H1 (cell line): ENCODE data around the gene WDR48. TPM values are rescaled to one million over a fixed set of nuclear protein-coding genes. Genes with fewer than 3 reads are reported as not detected.

Experiments
- CTCF ChIA-PET: fragments of 300-600 bp; sonication (Branson Sonifier 250); formaldehyde crosslinking; loops from one replicate; lab custom pipeline; 2021; ENCODE audit not compliant: partially characterized antibody; lab: Charles Lee
- POLR2A ChIA-PET: fragments of 300-600 bp; sonication (Branson Sonifier 250); formaldehyde crosslinking; loops from one replicate; lab custom pipeline; 2021; ENCODE audit warnings: inconsistent platforms; ENCODE audit not compliant: partially characterized antibody; lab: Charles Lee
- DNase-seq, 2 experiments: peaks; one replicate each; pipeline versions ENCODE4 v3.0.0 to v3.0.0-alpha.2; 2010 to 2022; ENCODE audit warnings: low spot score in 2 of 2, low read depth in 1 of 2, mixed read lengths in 1 of 2
- FAIRE-seq: peaks from 2 replicates; lab custom pipeline; 2011; peaks lifted over from hg19 to GRCh38; lab: Jason Lieb, UNC
- H2AFZ ChIP-seq: 2 replicates; pipeline ENCODE4 v1.8.1; 2012; ENCODE audit warnings: low read length, inconsistent platforms
- H2AK5ac ChIP-seq: 2 replicates; pipeline ENCODE4 v1.6.1; 2013; ENCODE audit warnings: low read depth, low read length
- H2BK120ac ChIP-seq: replicated peaks from 2 replicates; pipeline ENCODE3; 2013; ENCODE audit warnings: low read depth, low read length, inconsistent platforms
- H2BK12ac ChIP-seq: 2 replicates; pipeline ENCODE4 v1.6.1; 2013; ENCODE audit warnings: low read depth, low read length
- H2BK15ac ChIP-seq: 2 replicates; pipeline ENCODE4 v1.6.1; 2013; ENCODE audit warnings: low read length
- H2BK20ac ChIP-seq: 2 replicates; pipeline ENCODE4 v1.6.1; 2013; ENCODE audit warnings: low read length
- H2BK5ac ChIP-seq: 2 replicates; pipeline ENCODE4 v1.6.1; 2013; ENCODE audit warnings: low read depth, low read length
- H3K14ac ChIP-seq: 2 replicates; pipeline ENCODE4 v1.6.1; 2013; ENCODE audit warnings: inconsistent platforms; ENCODE audit not compliant: insufficient read length
- H3K18ac ChIP-seq: 2 replicates; pipeline ENCODE4 v1.6.1; 2013; ENCODE audit warnings: low read length; ENCODE audit errors: extremely low read depth
- H3K23ac ChIP-seq: 2 replicates; pipeline ENCODE4 v1.6.1; 2013; ENCODE audit warnings: inconsistent platforms; ENCODE audit not compliant: insufficient read length
- H3K23me2 ChIP-seq: 2 replicates; pipeline ENCODE4 v1.6.1; 2013; ENCODE audit warnings: low read depth, low read length
- H3K27ac ChIP-seq: 2 replicates; pipeline ENCODE4 v1.6.1; 2011; ENCODE audit warnings: low read depth, low read length, inconsistent platforms
- H3K27me3 ChIP-seq, 4 experiments: replicated peaks in 1 of 4; 1 replicate in 1 of 4; 2 replicates in 3 of 4; pipeline versions ENCODE4 v1.6.1 to v1.8.1; 2011 to 2013; ENCODE audit warnings: low read length in 3 of 4, mild to moderate bottlenecking in 3 of 4, inconsistent platforms in 2 of 4, mixed read lengths in 2 of 4, moderate library complexity in 1 of 4; ENCODE audit not compliant: control insufficient read depth in 3 of 4, insufficient read depth in 3 of 4; ENCODE audit errors: extremely low read depth in 1 of 4
- H3K36me3 ChIP-seq, 4 experiments: 2 replicates each; pipeline versions ENCODE4 v1.6.1 to v1.8.1; 2011 to 2013; ENCODE audit warnings: mild to moderate bottlenecking in 4 of 4, low read length in 3 of 4, moderate library complexity in 2 of 4, control low read depth in 1 of 4, inconsistent platforms in 1 of 4; ENCODE audit not compliant: insufficient read depth in 4 of 4, control insufficient read depth in 2 of 4
- H3K4ac ChIP-seq: replicated peaks from 2 replicates; pipeline ENCODE3; 2013; ENCODE audit warnings: low read length, low read depth, mixed read lengths, inconsistent platforms; ENCODE audit not compliant: insufficient read length
- H3K4me1 ChIP-seq, 4 experiments: replicated peaks in 1 of 4; 1 replicate in 1 of 4; 2 replicates in 3 of 4; pipeline versions ENCODE4 v1.6.1 to v1.8.1; 2011 to 2013; ENCODE audit warnings: low read length in 3 of 4, inconsistent platforms in 2 of 4, mixed read lengths in 1 of 4; ENCODE audit not compliant: insufficient read depth in 4 of 4, control insufficient read depth in 3 of 4
- H3K4me2 ChIP-seq, 2 experiments: 2 replicates each; pipeline versions ENCODE4 v1.6.1 to v1.8.1; 2011 to 2013; ENCODE audit warnings: low read depth in 2 of 2, low read length in 2 of 2, control low read depth in 1 of 2, inconsistent platforms in 1 of 2, mild to moderate bottlenecking in 1 of 2; ENCODE audit not compliant: insufficient read depth in 1 of 2
- H3K4me3 ChIP-seq, 4 experiments: fragments of 200-600, 300-600 bp in 1 of 4; sonication (generic), shearing (Covaris generic), sonication (Bioruptor Twin) in 1 of 4; 2 replicates each; pipeline versions ENCODE4 v1.5.1 to v1.8.1; 2011 to 2016; ENCODE audit warnings: low read length in 4 of 4, low read depth in 3 of 4, control low read depth in 2 of 4, inconsistent platforms in 2 of 4, mild to moderate bottlenecking in 2 of 4, mixed read lengths in 1 of 4, moderate library complexity in 1 of 4; ENCODE audit not compliant: insufficient read depth in 2 of 4; ENCODE audit errors: extremely low read depth in 1 of 4
- H3K56ac ChIP-seq: replicated peaks from 2 replicates; pipeline ENCODE3; 2013; ENCODE audit warnings: low read depth, mild to moderate bottlenecking, mixed read lengths, low read length, inconsistent platforms; ENCODE audit not compliant: insufficient read length
- H3K79me1 ChIP-seq: 2 replicates; pipeline ENCODE4 v1.6.1; 2013; ENCODE audit warnings: low read depth, low read length, control low read depth
- H3K79me2 ChIP-seq, 2 experiments: 2 replicates each; pipeline versions ENCODE4 v1.6.1 to v1.8.1; 2012 to 2013; ENCODE audit warnings: low read length in 2 of 2, mild to moderate bottlenecking in 2 of 2, inconsistent platforms in 1 of 2; ENCODE audit not compliant: insufficient read depth in 2 of 2, control insufficient read depth in 1 of 2
- H3K9ac ChIP-seq, 4 experiments: replicated peaks in 1 of 4; 1 replicate in 1 of 4; 2 replicates in 3 of 4; pipeline versions ENCODE4 v1.6.1 to v1.8.1; 2011 to 2013; ENCODE audit warnings: low read depth in 3 of 4, low read length in 3 of 4, control low read depth in 2 of 4, mild to moderate bottlenecking in 2 of 4, moderate library complexity in 2 of 4, inconsistent platforms in 1 of 4; ENCODE audit errors: extremely low read depth in 1 of 4
- H3K9me3 ChIP-seq, 2 experiments: 2 replicates each; pipeline versions ENCODE4 v1.6.1 to v1.8.1; 2012 to 2013; ENCODE audit warnings: mild to moderate bottlenecking in 2 of 2, moderate library complexity in 2 of 2, control low read depth in 1 of 2, inconsistent platforms in 1 of 2, low read depth in 1 of 2, low read length in 1 of 2, mixed read lengths in 1 of 2; ENCODE audit not compliant: insufficient read depth in 2 of 2
- H4K20me1 ChIP-seq, 2 experiments: replicated peaks in 1 of 2; 2 replicates each; pipeline versions ENCODE3 to v1.8.1; 2011 to 2013; ENCODE audit warnings: inconsistent platforms in 2 of 2, low read length in 2 of 2, mild to moderate bottlenecking in 1 of 2; ENCODE audit not compliant: insufficient read depth in 2 of 2, control insufficient read depth in 1 of 2
- H4K5ac ChIP-seq: 2 replicates; pipeline ENCODE4 v1.6.1; 2013; ENCODE audit warnings: low read length, low read depth, mixed read lengths, inconsistent platforms; ENCODE audit not compliant: insufficient read length
- H4K8ac ChIP-seq: 2 replicates; pipeline ENCODE4 v1.8.0; 2013; ENCODE audit warnings: mild to moderate bottlenecking, moderate library complexity, low read length, inconsistent platforms; ENCODE audit not compliant: insufficient read depth; ENCODE audit errors: extremely low read depth
- H4K91ac ChIP-seq: replicated peaks from 2 replicates; pipeline ENCODE3; 2013; ENCODE audit warnings: low read length, mixed read lengths, inconsistent platforms; ENCODE audit not compliant: insufficient read length
- EGR1 ChIP-seq: IDR thresholded peaks from 2 replicates; pipeline ENCODE4 v1.6.1; 2011; ENCODE audit warnings: low read depth, low read length, borderline replicate concordance
- MAFK ChIP-seq: IDR thresholded peaks from 2 replicates; pipeline ENCODE4 v1.6.1; 2012; ENCODE audit warnings: low read depth, mild to moderate bottlenecking, improper control_type of control experiment, low read length
- POLR2A ChIP-seq, 2 experiments: IDR thresholded peaks; 1 replicate in 1 of 2; 2 replicates in 1 of 2; pipeline ENCODE4 v1.6.1; 2011; ENCODE audit warnings: low read depth in 2 of 2, low read length in 2 of 2, mild to moderate bottlenecking in 2 of 2; ENCODE audit errors: control extremely low read depth in 1 of 2
- SIRT6 ChIP-seq: IDR thresholded peaks from one replicate; pipeline ENCODE4 v1.7.1; 2012; ENCODE audit warnings: low read length, inconsistent platforms
- SP1 ChIP-seq: IDR thresholded peaks from 2 replicates; pipeline ENCODE4 v1.6.1; 2011; ENCODE audit warnings: low read depth, low read length
- YY1 ChIP-seq: IDR thresholded peaks from 2 replicates; pipeline ENCODE4 v1.6.1; 2011; ENCODE audit warnings: low read depth, mild to moderate bottlenecking, low read length
- WGBS, 2 experiments: shearing (Covaris generic) in 1 of 2; methylation state at CpG; one replicate each; pipeline versions ENCODE4 v1.1.6 to v1.1.7; 2013 to 2015; ENCODE audit warnings: low lambda C conversion rate in 2 of 2, mixed read lengths in 2 of 2, inconsistent platforms in 1 of 2, low coverage in 1 of 2, missing lambda C conversion rate in 1 of 2; ENCODE audit not compliant: insufficient replicate concordance in 2 of 2, insufficient coverage in 1 of 2, insufficient read length in 1 of 2; ENCODE audit errors: extremely low coverage in 1 of 2, missing lambda C conversion rate in 1 of 2; 5-methylcytosine and 5-hydroxymethylcytosine counted together
- polyA plus RNA-seq, 7 experiments: library from polyadenylated mRNA; depleted of rRNA in 3 of 7; stranded (reverse) in 5 of 7; unstranded in 2 of 7; fragments of >200 nt in 5 of 7; fragments of 200-250 nt in 2 of 7; gene quantifications; 1 replicate in 5 of 7; 2 replicates in 1 of 7; 4 replicates in 1 of 7; pipeline versions ENCODE4 v1.2.1 to v1.2.3, GENCODE V29; 2011 to 2013; ENCODE audit warnings: missing spikeins in 2 of 7, mixed read lengths in 2 of 7
- total RNA-seq: library from RNA; stranded (reverse); fragmentation: NEBNext Ultra II Directional; extraction: Animal tissue kit (Norgen Biotek cat#: 25700); gene quantifications from 2 replicates; pipeline ENCODE4 v1.2.1, GENCODE V29; 2021

The WDR48 gene
- total and polyA plus RNA-seq, 2 of the 8 experiments (the other 6 are each of a cell fraction or from before 2014, with no cell fraction given): 21.2 to 54.1 TPM

DNA sequence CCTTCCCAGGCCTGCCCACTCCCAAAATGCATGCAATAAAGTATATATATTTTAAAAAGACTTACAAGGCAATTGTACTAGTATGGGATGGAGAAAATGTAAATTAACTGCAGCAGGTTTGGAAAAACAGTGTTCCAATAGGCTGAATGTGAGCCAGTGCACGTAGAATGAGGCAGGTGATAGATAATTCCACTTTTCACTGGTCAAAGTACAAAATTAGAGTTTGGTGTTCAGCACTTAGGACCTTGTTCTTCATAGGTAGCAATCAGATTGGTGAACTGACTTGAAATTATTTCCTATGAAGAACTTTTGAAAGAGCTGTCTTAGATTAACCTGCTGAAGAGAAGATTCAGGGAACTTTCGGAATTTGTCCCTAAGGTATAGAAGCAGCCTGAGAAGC, 1.9 kb downstream of the WDR48 start:
- no peak overlapping the region for H3K18ac ChIP-seq
- H3K36me3 ChIP-seq: no peaks in the 10 kb centered on the region
- H3K4ac ChIP-seq: no peak overlapping the region
- H2BK12ac ChIP-seq: no peak overlapping the region
- no peak overlapping the region for H4K5ac ChIP-seq
- peaks cover 3 to 59% of the 10 kb centered on the region in 2 experiments for H3K79me2 ChIP-seq
- peak overlapping the region in 1 of 4 experiments; percentile 88; a peak in 1 of 8 replicates for H3K4me3 ChIP-seq
- H3K27me3 ChIP-seq: no peaks in the 10 kb centered on the region
- no peak overlapping the region for H3K14ac ChIP-seq
- no peak overlapping the region; a peak in 1 of 4 replicates for H3K4me2 ChIP-seq
- CTCF ChIA-PET: no interaction called here
- WGBS, 2 experiments: 98% methylated on average over 2 of the region's 2 CpGs; no CpG with 5 or more reads in 1 of the 2 experiments
- DNase-seq: no peak
- no peaks in the 10 kb centered on the region for H3K9me3 ChIP-seq
- H3K4me1 ChIP-seq: peaks cover 0 to 6% (median 0%) of the 10 kb centered on the region in 4 experiments; a peak in 1 of 7 replicates
- no peak overlapping the region for H3K9ac ChIP-seq
- FAIRE-seq: no peak
- no peak overlapping the region for H3K23ac ChIP-seq
- no peak overlapping the region for H4K8ac ChIP-seq
- no peak overlapping the region for H3K27ac ChIP-seq
- TF ChIP-seq EGR1: no peak
- TF ChIP-seq MAFK: no peak
- TF ChIP-seq POLR2A (IDR thresholded peaks at IDR 0.05; ENCODE audit: control extremely low read depth in 1 of 2, low read depth in 2 of 2, low read length in 2 of 2): no peak
- TF ChIP-seq YY1: no peak
- no peak for TF ChIP-seq SP1
- no peak for TF ChIP-seq SIRT6
- TF ChIP-seq, all 59 proteins: peak for 0
- no peak overlapping the region for H4K91ac ChIP-seq
- no peak overlapping the region for H2AFZ ChIP-seq
- H2AK5ac ChIP-seq: no peak overlapping the region
- H2BK120ac ChIP-seq: no peak overlapping the region
- POLR2A ChIA-PET: interaction anchor here (0.9 kb wide), 1 partner anchor 55 kb away, joined by 3 read pairs; no protein-coding TSS in a partner anchor
- H3K23me2 ChIP-seq: peaks cover 6% of the 10 kb centered on the region; the same call in 1 of the 2 replicates
- H2BK15ac ChIP-seq: no peak overlapping the region
- no peak overlapping the region for H2BK20ac ChIP-seq
- H3K56ac ChIP-seq: no peak overlapping the region
- H2BK5ac ChIP-seq: no peak overlapping the region
- peaks cover 0 to 2% of the 10 kb centered on the region in 2 experiments for H4K20me1 ChIP-seq
- peaks cover 5% of the 10 kb centered on the region for H3K79me1 ChIP-seq
